ENCODE results near the gene YIPF3. TPM values are rescaled to one million over a fixed set of nuclear protein-coding genes. Genes with fewer than 3 reads are reported as not detected.

YIPF3 gene
- total RNA-seq, 2 experiments from 2014 or later, result 50.9 to 56.3 TPM

Other genes starting within 250 kb of the YIPF3 start
- not detected for gene SLC22A7, start 218.7 kb downstream of the YIPF3 start, total RNA-seq
- gene CRIP3, start 208.1 kb downstream of the YIPF3 start, total RNA-seq, result under 1 TPM; 0.50 to 0.66 TPM
- gene ZNF318, start 147.3 kb downstream of the YIPF3 start, total RNA-seq, result 10 to 100 TPM in 1 of 2 experiments, 1 to 10 TPM in 1; 9.7 to 12.8 TPM
- gene ABCC10, start 89.4 kb downstream of the YIPF3 start, total RNA-seq, result 10 to 100 TPM; 52.0 to 59.6 TPM
- not detected for gene DLK2, start 61.4 kb downstream of the YIPF3 start, total RNA-seq
- gene TJAP1, start 39.4 kb downstream of the YIPF3 start, total RNA-seq, result 10 to 100 TPM; 41.1 to 41.8 TPM
- gene LRRC73, start 6.6 kb downstream of the YIPF3 start, total RNA-seq, result under 1 TPM in 1 of 2 experiments, not detected in 1; 0.09 TPM
- gene POLR1C, start 163 bp upstream of the YIPF3 start, total RNA-seq, result 10 to 100 TPM; 30.8 to 48.2 TPM
- 100 to 1,000 TPM in 1 of 2 experiments, 10 to 100 TPM in 1; 83.2 to 105 TPM for gene XPO5, start 59.1 kb upstream of the YIPF3 start, total RNA-seq
- 10 to 100 TPM; 65.4 to 91.4 TPM for gene POLH, start 59.3 kb upstream of the YIPF3 start, total RNA-seq
- gene GTPBP2, start 112.3 kb upstream of the YIPF3 start, total RNA-seq, result 100 to 1,000 TPM; 117 to 130 TPM
- 10 to 100 TPM; 37.9 to 41.1 TPM for gene MAD2L1BP, start 118.9 kb upstream of the YIPF3 start, total RNA-seq
- gene RSPH9, start 128.1 kb upstream of the YIPF3 start, total RNA-seq, result not detected
- gene MRPS18A, start 170.9 kb upstream of the YIPF3 start, total RNA-seq, result 10 to 100 TPM; 41.0 to 47.4 TPM